Activated gamma-delta T cell treated with anti-CD3 and anti-CD28 coated beads, Interleukin-2, amount 50 U/mL, for 16 hours (primary cell): ENCODE data around the gene NR6A1.

Experiments used
- DNase-seq: peaks from one replicate; pipeline ENCODE4 v3.0.0-alpha.2; 2020; ENCODE audit warnings: low read depth

NR6A1 gene

GRCh38 chr9:124688238-124688904 is 82.7 kb downstream of the NR6A1 start:
- no peak for DNase-seq

- DNase-seq = no peak
Measured at GRCh38 chr9:124686918-124687317, 84.2 kb downstream of the NR6A1 start.

GRCh38 chr9:124685217-124685616 is 85.9 kb downstream of the NR6A1 start:
- DNase-seq = no peak

GRCh38 chr9:124684169-124684568 is 86.9 kb downstream of the NR6A1 start:
- DNase-seq = no peak

- no peak for DNase-seq
Measured at GRCh38 chr9:124683043-124683442, 88.1 kb downstream of the NR6A1 start.

- DNase-seq = no peak
Measured at GRCh38 chr9:124680714-124681390, 90.3 kb downstream of the NR6A1 start.

GRCh38 chr9:124680049-124680448 is 91.1 kb downstream of the NR6A1 start:
- no peak for DNase-seq

GRCh38 chr9:124676159-124676551 is 95.0 kb downstream of the NR6A1 start:
- no peak for DNase-seq

- DNase-seq = no peak
Measured at GRCh38 chr9:124675261-124676158, 95.6 kb downstream of the NR6A1 start.

- no peak for DNase-seq
Measured at GRCh38 chr9:124674651-124675050, 96.5 kb downstream of the NR6A1 start.

- no peak for DNase-seq
Measured at GRCh38 chr9:124673063-124673462, 98.0 kb downstream of the NR6A1 start.

- DNase-seq = no peak
Measured at GRCh38 chr9:124671861-124672260, 99.2 kb downstream of the NR6A1 start.

GRCh38 chr9:124666642-124667041 is 104.5 kb downstream of the NR6A1 start:
- no peak for DNase-seq

- no peak for DNase-seq
Measured at GRCh38 chr9:124665391-124666058, 105.6 kb downstream of the NR6A1 start.

GRCh38 chr9:124664143-124664542 is 107.0 kb downstream of the NR6A1 start:
- DNase-seq = no peak

- DNase-seq = no peak
Measured at GRCh38 chr9:124663046-124663961, 107.8 kb downstream of the NR6A1 start.

- no peak for DNase-seq
Measured at GRCh38 chr9:124662561-124662960, 108.5 kb downstream of the NR6A1 start.

- DNase-seq = no peak
Measured at GRCh38 chr9:124661271-124661670, 109.8 kb downstream of the NR6A1 start.

GRCh38 chr9:124660341-124660801 is 110.7 kb downstream of the NR6A1 start:
- no peak for DNase-seq

GRCh38 chr9:124659099-124659659 is 111.9 kb downstream of the NR6A1 start:
- DNase-seq = peak; percentile 0
